HCT116 (cell line): Measurements from ENCODE around the gene CD99L2. TPM values are rescaled to one million over a fixed set of nuclear protein-coding genes. Genes with fewer than 3 reads are reported as not detected.

ENCODE experiments used
- ATAC-seq: fragments of 200-7000 bp; cut with Tn5 transposase; 2 replicates; pipeline ENCODE4 v1.9.1; 2020; ENCODE audit warnings: mild to moderate bottlenecking, moderate library complexity
- BruUV-seq: library from RNA; stranded (reverse); fragments of 400-500 nt; replicated peaks from 2 replicates; lab custom pipeline; 2021; lab: Mats Ljungman, UMichigan
- CTCF ChIA-PET: fragments of 300-600 bp; sonication (Branson Sonifier 250); formaldehyde crosslinking; loops from one replicate; lab custom pipeline; 2021; ENCODE audit warnings: antibody characterized with exemption; lab: Charles Lee
- POLR2A ChIA-PET: fragments of 300-600, 350-600 bp; sonication (Branson Sonifier 250); formaldehyde crosslinking; loops from one replicate; lab custom pipeline; 2021; ENCODE audit warnings: antibody characterized with exemption; lab: Charles Lee
- RAD21 ChIA-PET, 2 experiments: fragments of 300-600 bp; sonication (Branson Sonifier 250); formaldehyde crosslinking; loops; one replicate each; lab custom pipeline; 2023; ENCODE audit warnings: low total read pairs in 2 of 2; ENCODE audit not compliant: uncharacterized antibody in 2 of 2, unreplicated experiment in 2 of 2, low non-redundant PET in 1 of 2; lab: Charles Lee
- DNase-seq: peaks from one replicate; pipeline ENCODE4 v3.0.0-alpha.2; 2010; ENCODE audit warnings: low read depth, low spot score
- H2AFZ ChIP-seq: fragments of 200-600 bp; shearing (Covaris generic), sonication (generic); 2 replicates; pipeline ENCODE4 v1.6.1; 2017; ENCODE audit warnings: low read depth, mixed run types, mixed read lengths, antibody characterized with exemption, low read length; ENCODE audit not compliant: poor library complexity, severe bottlenecking
- H3K27ac ChIP-seq: 2 replicates; pipeline ENCODE4 v1.5.1; 2012; ENCODE audit warnings: low read depth, low read length
- H3K27me3 ChIP-seq: fragments of 200-600 bp; sonication (generic); 2 replicates; pipeline ENCODE4 v1.6.1; 2016; ENCODE audit warnings: mixed run types, low read length, mixed read lengths; ENCODE audit not compliant: insufficient read depth
- H3K36me3 ChIP-seq, 2 experiments: fragments of 200-500 bp in 1 of 2; fragments of 200-600 bp in 1 of 2; sonication (Bioruptor generic) in 1 of 2; sonication (generic) in 1 of 2; 2 replicates each; pipeline versions ENCODE4 v1.5.1 to v1.6.1; 2014 to 2016; ENCODE audit warnings: low read length in 2 of 2, inconsistent platforms in 1 of 2, mixed read lengths in 1 of 2, mixed run types in 1 of 2; ENCODE audit not compliant: insufficient read depth in 2 of 2, control insufficient read depth in 1 of 2
- H3K4me1 ChIP-seq, 2 experiments: fragments of 200-600 bp in 1 of 2; sonication (generic) in 1 of 2; 2 replicates each; pipeline versions ENCODE4 v1.5.1 to v1.6.1; 2012 to 2017; ENCODE audit warnings: low read length in 2 of 2, inconsistent platforms in 1 of 2, mild to moderate bottlenecking in 1 of 2, mixed read lengths in 1 of 2, mixed run types in 1 of 2, moderate library complexity in 1 of 2; ENCODE audit not compliant: insufficient read depth in 2 of 2, control insufficient read depth in 1 of 2
- H3K4me2 ChIP-seq: fragments of 200-600 bp; sonication (generic); 2 replicates; pipeline ENCODE4 v1.6.1; 2017; ENCODE audit warnings: mixed run types, low read length, mixed read lengths
- H3K4me3 ChIP-seq, 2 experiments: fragments of 200-600 bp in 1 of 2; sonication (generic) in 1 of 2; replicated peaks in 1 of 2; 2 replicates each; pipeline ENCODE4 v1.5.1; 2011 to 2016; ENCODE audit warnings: low read length in 2 of 2, control low read depth in 1 of 2, low read depth in 1 of 2, mild to moderate bottlenecking in 1 of 2, mixed read lengths in 1 of 2, mixed run types in 1 of 2
- H3K79me2 ChIP-seq: fragments of 200-600 bp; sonication (generic); 2 replicates; pipeline ENCODE4 v1.6.1; 2017; ENCODE audit warnings: mild to moderate bottlenecking, mixed run types, low read length, moderate library complexity, mixed read lengths; ENCODE audit not compliant: insufficient read depth
- H3K9ac ChIP-seq: fragments of 200-600 bp; sonication (generic); 2 replicates; pipeline ENCODE4 v1.6.1; 2016; ENCODE audit warnings: low read length, mixed read lengths
- H3K9me2 ChIP-seq: fragments of 200-600 bp; sonication (generic), shearing (Covaris generic); 2 replicates; pipeline ENCODE4 v1.6.1; 2017; ENCODE audit warnings: mixed run types, mild to moderate bottlenecking, moderate library complexity; ENCODE audit not compliant: insufficient read depth
- H3K9me3 ChIP-seq, 2 experiments: fragments of 200-500 bp in 1 of 2; fragments of 200-600 bp in 1 of 2; sonication (Bioruptor generic) in 1 of 2; sonication (generic) in 1 of 2; 2 replicates each; pipeline ENCODE4 v1.6.1; 2014 to 2017; ENCODE audit warnings: low read length in 2 of 2, mixed read lengths in 2 of 2, inconsistent platforms in 1 of 2, low read depth in 1 of 2, mild to moderate bottlenecking in 1 of 2, mixed run types in 1 of 2, moderate library complexity in 1 of 2; ENCODE audit not compliant: control insufficient read depth in 1 of 2, insufficient read depth in 1 of 2
- H4K20me1 ChIP-seq: fragments of 200-600 bp; sonication (generic), shearing (Covaris generic); 2 replicates; pipeline ENCODE4 v1.6.1; 2017; ENCODE audit warnings: mixed run types, mild to moderate bottlenecking, moderate library complexity; ENCODE audit not compliant: insufficient read depth
- CBX3 ChIP-seq: IDR thresholded peaks from 2 replicates; pipeline ENCODE4 v1.6.1; 2012; ENCODE audit warnings: low read depth
- CEBPB ChIP-seq: IDR thresholded peaks from 2 replicates; pipeline ENCODE4 v1.6.1; 2012; ENCODE audit warnings: low read depth
- CTCF ChIP-seq, 3 experiments: fragments of 200-600 bp in 1 of 3; sonication (generic) in 1 of 3; IDR thresholded peaks in 2 of 3; conservative IDR thresholded peaks in 1 of 3; 2 replicates each; pipeline ENCODE4 v1.5.1; 2012 to 2017; ENCODE audit warnings: low read depth in 2 of 3, low read length in 2 of 3, antibody characterized with exemption in 1 of 3, borderline replicate concordance in 1 of 3, control low read depth in 1 of 3, mild to moderate bottlenecking in 1 of 3, mixed read lengths in 1 of 3, mixed run types in 1 of 3, moderate library complexity in 1 of 3; ENCODE audit not compliant: insufficient read depth in 1 of 3
- EZH2 ChIP-seq: fragments of 200-600 bp; sonication (generic); IDR thresholded peaks from 2 replicates; pipeline ENCODE4 v1.6.1; 2017; ENCODE audit warnings: antibody characterized with exemption, mixed run types
- POLR2A ChIP-seq: IDR thresholded peaks from 2 replicates; pipeline ENCODE4 v1.7.0; 2011; ENCODE audit warnings: borderline replicate concordance; ENCODE audit not compliant: insufficient read depth, insufficient read length; ENCODE audit errors: extremely low read depth
- SRF ChIP-seq: IDR thresholded peaks from 2 replicates; pipeline ENCODE4 v1.6.1; 2012; ENCODE audit warnings: low read depth
- TCF7L2 ChIP-seq: IDR thresholded peaks from 2 replicates; pipeline ENCODE4 v1.7.0; 2011; ENCODE audit warnings: borderline replicate concordance, inconsistent platforms; ENCODE audit not compliant: insufficient read depth, insufficient read length; ENCODE audit errors: extremely low read depth
- ZNF274 ChIP-seq: fragments of 200-500 bp; sonication (Bioruptor generic); IDR thresholded peaks from 2 replicates; pipeline ENCODE4 v1.6.1; 2014; ENCODE audit warnings: mild to moderate bottlenecking, low read depth, low read length, inconsistent platforms
- intact Hi-C: fragments of 100-400 bp; cut with micrococcal nuclease; formaldehyde crosslinking; loops from 2 replicates; pipeline ENCODE4 v1.10.0; 2022
- total RNA-seq: library from RNA; stranded (reverse); gene quantifications from one replicate; pipeline ENCODE4 v1.2.1, GENCODE V29; 2021; ENCODE audit not compliant: unreplicated experiment

The CD99L2 gene
- total RNA-seq, 1 experiment from 2014 or later: 6.2 TPM

GRCh38 chrX:150759568-150760416, 138.7 kb downstream of the CD99L2 start:
- RAD21 ChIA-PET: interaction anchor here in 1 of 2 experiments (0.6 kb wide), 1 partner anchor 41 kb away, joined by 3 read pairs; no protein-coding TSS in a partner anchor
- no peak for ATAC-seq
- no peak overlapping the region for H2AFZ ChIP-seq
- H3K79me2 ChIP-seq: no peaks in the 10 kb centered on the region
- H3K4me1 ChIP-seq: no peaks in the 10 kb centered on the region
- intact Hi-C loops: no loop called here
- DNase-seq: no peak
- no peaks in the 10 kb centered on the region for H3K27me3 ChIP-seq
- H3K9me3 ChIP-seq: no peaks in the 10 kb centered on the region
- H4K20me1 ChIP-seq: no peaks in the 10 kb centered on the region
- no peak for TF ChIP-seq CEBPB
- TF ChIP-seq POLR2A: no peak
- TF ChIP-seq CTCF (IDR thresholded peaks at IDR 0.05 in 2 of 3, conservative IDR thresholded peaks at IDR 0.05 in 1 of 3; ENCODE audit: borderline replicate concordance in 1 of 3, insufficient read depth in 1 of 3, low read depth in 2 of 3, low read length in 2 of 3): no peak
- TF ChIP-seq SRF: no peak
- no peak for TF ChIP-seq EZH2
- no peak for TF ChIP-seq ZNF274
- no peak for TF ChIP-seq TCF7L2
- TF ChIP-seq CBX3: no peak
- TF ChIP-seq, all 23 proteins: peak for 0
- Histone ChIP-seq H3K4me3 (no peak overlapping the region), H3K4me2 (no peak overlapping the region), H3K27ac (no peak overlapping the region), H3K36me3 (no peaks in the 10 kb centered on the region; a peak in 1 of 4 replicates), H3K9ac (no peak overlapping the region), H3K9me2 (no peaks in the 10 kb centered on the region)
- no TSS peak for BruUV-seq
- ChIA-PET CTCF (no interaction called here), POLR2A (no interaction called here)
